ENCODE measurements around the gene DDRGK1. TPM values are rescaled to one million over a fixed set of nuclear protein-coding genes. Genes with fewer than 3 reads are reported as not detected.

Gene DDRGK1
- total RNA-seq, 1 experiment from 2014 or later = 65.5 TPM

DNA sequence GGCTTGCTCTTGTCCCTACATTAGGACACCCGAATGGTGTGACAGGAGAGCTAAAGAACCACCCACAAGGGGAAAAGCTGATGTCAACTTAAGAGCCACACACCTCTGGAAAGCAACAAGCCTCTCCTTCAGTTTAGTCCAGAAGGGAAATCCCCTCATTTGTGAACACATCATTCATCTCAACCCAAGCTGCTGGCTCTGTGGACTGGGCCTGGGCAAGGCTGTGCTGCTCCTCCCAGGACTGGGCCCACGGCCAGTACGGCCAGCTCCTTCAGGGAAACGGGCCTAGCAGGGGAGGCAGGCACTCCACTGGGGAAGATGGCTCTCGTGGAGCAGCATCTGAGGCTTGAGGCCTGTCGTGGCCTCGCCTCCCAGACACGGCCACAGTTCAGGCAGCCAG, 47.3 kb upstream of the DDRGK1 start:
- Histone ChIP-seq H3K27me3 (ENCODE audit: control insufficient read depth, insufficient read depth, low read length) (no peaks in the 10 kb centered on the region), H3K4me1 (ENCODE audit: control insufficient read depth, insufficient read depth, low read length) (peaks cover 18% of the 10 kb centered on the region), H3K9me3 (ENCODE audit: control insufficient read depth, insufficient read depth, low read depth, low read length) (no peaks in the 10 kb centered on the region), H3K27ac (ENCODE audit: low read length) (no peak overlapping the region), H3K36me3 (ENCODE audit: control insufficient read depth, insufficient read depth, low read length) (no peaks in the 10 kb centered on the region), H3K4me3 (ENCODE audit: low read depth in 2 of 2, low read length in 2 of 2) (no peak overlapping the region)
- TF ChIP-seq, protein P1, sequence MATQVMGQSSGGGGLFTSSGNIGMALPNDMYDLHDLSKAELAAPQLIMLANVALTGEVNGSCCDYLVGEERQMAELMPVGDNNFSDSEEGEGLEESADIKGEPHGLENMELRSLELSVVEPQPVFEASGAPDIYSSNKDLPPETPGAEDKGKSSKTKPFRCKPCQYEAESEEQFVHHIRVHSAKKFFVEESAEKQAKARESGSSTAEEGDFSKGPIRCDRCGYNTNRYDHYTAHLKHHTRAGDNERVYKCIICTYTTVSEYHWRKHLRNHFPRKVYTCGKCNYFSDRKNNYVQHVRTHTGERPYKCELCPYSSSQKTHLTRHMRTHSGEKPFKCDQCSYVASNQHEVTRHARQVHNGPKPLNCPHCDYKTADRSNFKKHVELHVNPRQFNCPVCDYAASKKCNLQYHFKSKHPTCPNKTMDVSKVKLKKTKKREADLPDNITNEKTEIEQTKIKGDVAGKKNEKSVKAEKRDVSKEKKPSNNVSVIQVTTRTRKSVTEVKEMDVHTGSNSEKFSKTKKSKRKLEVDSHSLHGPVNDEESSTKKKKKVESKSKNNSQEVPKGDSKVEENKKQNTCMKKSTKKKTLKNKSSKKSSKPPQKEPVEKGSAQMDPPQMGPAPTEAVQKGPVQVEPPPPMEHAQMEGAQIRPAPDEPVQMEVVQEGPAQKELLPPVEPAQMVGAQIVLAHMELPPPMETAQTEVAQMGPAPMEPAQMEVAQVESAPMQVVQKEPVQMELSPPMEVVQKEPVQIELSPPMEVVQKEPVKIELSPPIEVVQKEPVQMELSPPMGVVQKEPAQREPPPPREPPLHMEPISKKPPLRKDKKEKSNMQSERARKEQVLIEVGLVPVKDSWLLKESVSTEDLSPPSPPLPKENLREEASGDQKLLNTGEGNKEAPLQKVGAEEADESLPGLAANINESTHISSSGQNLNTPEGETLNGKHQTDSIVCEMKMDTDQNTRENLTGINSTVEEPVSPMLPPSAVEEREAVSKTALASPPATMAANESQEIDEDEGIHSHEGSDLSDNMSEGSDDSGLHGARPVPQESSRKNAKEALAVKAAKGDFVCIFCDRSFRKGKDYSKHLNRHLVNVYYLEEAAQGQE (IDR thresholded peaks at IDR 0.05; ENCODE audit: insufficient read depth in 1 of 2, low read depth in 2 of 2, low read length in 1 of 2) = no peak
- BruUV-seq (replicated peaks) = no TSS peak
- in situ Hi-C loops (cut with HindIII; ENCODE audit: low pct_unique_long_range_greater_than_20kb, low sequenced_read_pairs) = no loop called here
- intact Hi-C loops (cut with micrococcal nuclease; ENCODE audit: unreplicated experiment) = no loop called here
- DNase-seq (ENCODE audit: low read depth, low spot score) (no peak), ATAC-seq (no peak)
- ChIA-PET CTCF (interaction anchor here (0.6 to 1.0 kb wide), 2 partner anchors 35 to 78 kb away, joined by 4 to 7 read pairs; no protein-coding TSS in a partner anchor), POLR2A (interaction anchor here (0.6 kb wide), 3 partner anchors 20 to 201 kb away, joined by 3 to 6 read pairs (median 4); no protein-coding TSS in a partner anchor)

DNA sequence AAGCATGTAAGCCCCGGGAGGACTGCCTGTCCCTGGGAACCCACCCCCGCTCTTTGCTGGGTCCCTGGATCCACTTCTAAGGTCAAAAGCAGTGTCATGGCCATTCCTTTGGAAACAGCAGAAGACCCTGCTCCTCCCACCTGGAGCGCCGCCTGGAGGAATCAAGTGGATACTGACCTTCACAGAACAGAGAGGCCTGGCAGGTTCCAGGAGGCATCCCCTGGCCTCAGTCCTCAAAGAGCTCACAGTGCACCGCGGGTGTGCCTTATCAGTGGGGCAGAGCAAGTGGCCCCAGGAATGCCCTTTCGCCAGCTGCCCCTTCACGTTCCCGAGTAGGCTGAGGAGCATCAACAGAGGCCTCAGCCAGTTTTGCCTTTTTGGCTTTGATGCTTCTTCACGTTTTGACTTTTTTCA, 45.6 kb upstream of the DDRGK1 start:
- peak; percentile 64 for ATAC-seq
- Histone ChIP-seq H3K9me3 (ENCODE audit: control insufficient read depth, insufficient read depth, low read depth, low read length) (no peaks in the 10 kb centered on the region), H3K36me3 (ENCODE audit: control insufficient read depth, insufficient read depth, low read length) (no peaks in the 10 kb centered on the region), H3K4me1 (ENCODE audit: control insufficient read depth, insufficient read depth, low read length) (peaks cover 21% of the 10 kb centered on the region), H3K4me3 (ENCODE audit: low read depth in 2 of 2, low read length in 2 of 2) (no peak overlapping the region), H3K27me3 (ENCODE audit: control insufficient read depth, insufficient read depth, low read length) (no peaks in the 10 kb centered on the region), H3K27ac (ENCODE audit: low read length) (no peak overlapping the region)
- TF ChIP-seq, protein P2, sequence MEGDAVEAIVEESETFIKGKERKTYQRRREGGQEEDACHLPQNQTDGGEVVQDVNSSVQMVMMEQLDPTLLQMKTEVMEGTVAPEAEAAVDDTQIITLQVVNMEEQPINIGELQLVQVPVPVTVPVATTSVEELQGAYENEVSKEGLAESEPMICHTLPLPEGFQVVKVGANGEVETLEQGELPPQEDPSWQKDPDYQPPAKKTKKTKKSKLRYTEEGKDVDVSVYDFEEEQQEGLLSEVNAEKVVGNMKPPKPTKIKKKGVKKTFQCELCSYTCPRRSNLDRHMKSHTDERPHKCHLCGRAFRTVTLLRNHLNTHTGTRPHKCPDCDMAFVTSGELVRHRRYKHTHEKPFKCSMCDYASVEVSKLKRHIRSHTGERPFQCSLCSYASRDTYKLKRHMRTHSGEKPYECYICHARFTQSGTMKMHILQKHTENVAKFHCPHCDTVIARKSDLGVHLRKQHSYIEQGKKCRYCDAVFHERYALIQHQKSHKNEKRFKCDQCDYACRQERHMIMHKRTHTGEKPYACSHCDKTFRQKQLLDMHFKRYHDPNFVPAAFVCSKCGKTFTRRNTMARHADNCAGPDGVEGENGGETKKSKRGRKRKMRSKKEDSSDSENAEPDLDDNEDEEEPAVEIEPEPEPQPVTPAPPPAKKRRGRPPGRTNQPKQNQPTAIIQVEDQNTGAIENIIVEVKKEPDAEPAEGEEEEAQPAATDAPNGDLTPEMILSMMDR (IDR thresholded peaks at IDR 0.05) = peak; percentile 84; the same call in 1 of the 2 replicates
- TF ChIP-seq, protein P1 (IDR thresholded peaks at IDR 0.05; ENCODE audit: insufficient read depth in 1 of 2, low read depth in 2 of 2, low read length in 1 of 2) = no peak
- TF ChIP-seq SIN3A (IDR thresholded peaks at IDR 0.05; ENCODE audit: borderline replicate concordance, insufficient read depth, low read depth, low read length) (no peak), POLR2AphosphoS5 (IDR thresholded peaks at IDR 0.05; ENCODE audit: low read depth, low read length) (no peak), TCF7L2 (IDR thresholded peaks at IDR 0.05; ENCODE audit: low read depth, low read length) (no peak)
- BruUV-seq (replicated peaks) = no TSS peak
- ChIA-PET POLR2A (no interaction called here), CTCF (interaction anchor here (0.6 to 0.8 kb wide), 4 partner anchors 12 to 31 kb away, joined by 3 to 5 read pairs (median 3); no protein-coding TSS in a partner anchor)
- intact Hi-C loops (cut with micrococcal nuclease; ENCODE audit: unreplicated experiment) = no loop called here
- no peak for DNase-seq (ENCODE audit: low read depth, low spot score)
- in situ Hi-C loops (cut with HindIII; ENCODE audit: low pct_unique_long_range_greater_than_20kb, low sequenced_read_pairs) = no loop called here
